ENCODE results near the gene ARNT2. TPM values are rescaled to one million over a fixed set of nuclear protein-coding genes. Genes with fewer than 3 reads are reported as not detected.

ARNT2 gene
- total RNA-seq, 1 donor from 2014 or later, result 3.6 TPM

DNA sequence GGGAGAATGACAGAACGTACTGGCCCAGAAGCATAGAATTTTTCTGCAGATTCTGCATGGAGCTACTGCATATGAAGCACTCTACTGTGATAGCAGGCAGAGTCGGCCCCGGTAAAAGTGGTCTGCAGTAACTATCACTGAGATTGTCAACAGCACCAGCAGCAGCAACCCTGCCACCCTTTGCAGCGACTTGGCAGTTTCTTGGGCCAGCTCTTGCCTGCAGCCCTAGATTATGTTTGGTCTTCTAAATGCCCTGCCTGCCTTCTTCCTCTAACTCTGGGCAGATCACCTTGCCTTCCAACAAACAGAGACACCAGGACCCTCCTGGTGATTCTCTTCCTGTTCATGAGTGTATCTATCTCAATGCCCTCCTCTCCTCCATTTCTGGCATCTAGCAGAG is 161.8 kb downstream of the ARNT2 start:
- Histone ChIP-seq H3K36me3 (no peaks in the 10 kb centered on the region), H3K4me1 (peaks cover 3% of the 10 kb centered on the region), H3K4me3 (no peak overlapping the region), H3K27ac (replicated peaks) (no peak overlapping the region), H3K9me3 (replicated peaks) (no peaks in the 10 kb centered on the region), H3K27me3 (ENCODE audit: low read depth) (peaks cover 24% of the 10 kb centered on the region)
- DNase-seq, result no peak
- intact Hi-C loops (cut with micrococcal nuclease), result loop anchor here (5.0 kb wide), 1 partner anchor 211 kb away; the partner anchor contains the start of gene CEMIP
- TF ChIP-seq, protein P1, sequence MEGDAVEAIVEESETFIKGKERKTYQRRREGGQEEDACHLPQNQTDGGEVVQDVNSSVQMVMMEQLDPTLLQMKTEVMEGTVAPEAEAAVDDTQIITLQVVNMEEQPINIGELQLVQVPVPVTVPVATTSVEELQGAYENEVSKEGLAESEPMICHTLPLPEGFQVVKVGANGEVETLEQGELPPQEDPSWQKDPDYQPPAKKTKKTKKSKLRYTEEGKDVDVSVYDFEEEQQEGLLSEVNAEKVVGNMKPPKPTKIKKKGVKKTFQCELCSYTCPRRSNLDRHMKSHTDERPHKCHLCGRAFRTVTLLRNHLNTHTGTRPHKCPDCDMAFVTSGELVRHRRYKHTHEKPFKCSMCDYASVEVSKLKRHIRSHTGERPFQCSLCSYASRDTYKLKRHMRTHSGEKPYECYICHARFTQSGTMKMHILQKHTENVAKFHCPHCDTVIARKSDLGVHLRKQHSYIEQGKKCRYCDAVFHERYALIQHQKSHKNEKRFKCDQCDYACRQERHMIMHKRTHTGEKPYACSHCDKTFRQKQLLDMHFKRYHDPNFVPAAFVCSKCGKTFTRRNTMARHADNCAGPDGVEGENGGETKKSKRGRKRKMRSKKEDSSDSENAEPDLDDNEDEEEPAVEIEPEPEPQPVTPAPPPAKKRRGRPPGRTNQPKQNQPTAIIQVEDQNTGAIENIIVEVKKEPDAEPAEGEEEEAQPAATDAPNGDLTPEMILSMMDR (IDR thresholded peaks at IDR 0.05; ENCODE audit: borderline replicate concordance), result no peak

DNA sequence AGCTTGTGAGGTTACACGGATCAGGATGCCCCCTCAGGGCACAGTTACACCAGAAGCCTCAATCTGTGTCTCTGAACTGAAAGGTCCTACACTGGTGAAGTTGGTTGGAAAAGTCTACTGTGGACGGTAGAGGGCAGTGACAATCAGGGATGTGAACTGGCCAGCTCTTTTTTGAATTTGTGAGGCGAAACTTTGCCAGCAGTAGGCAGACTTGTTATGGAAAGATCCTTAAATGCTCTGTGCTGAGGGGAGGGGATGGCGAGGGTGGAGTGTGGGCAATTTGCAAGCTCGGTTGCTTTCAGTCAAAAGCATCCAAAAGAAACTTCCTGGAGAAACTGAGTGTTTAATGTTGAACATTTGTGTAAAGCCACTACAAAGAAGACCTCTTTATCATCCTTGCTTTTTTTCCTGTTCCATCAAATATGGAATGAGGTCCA is 163.6 kb downstream of the ARNT2 start:
- no peak overlapping the region for H3K4me3 ChIP-seq
- no peak for DNase-seq
- H3K9me3 ChIP-seq (replicated peaks), result no peaks in the 10 kb centered on the region
- intact Hi-C loops (cut with micrococcal nuclease), result loop anchor here (5.0 kb wide), 1 partner anchor 210 kb away; the partner anchor contains the start of gene CEMIP
- TF ChIP-seq, protein P1 (IDR thresholded peaks at IDR 0.05; ENCODE audit: borderline replicate concordance), result peak; percentile 77
- peaks cover 24% of the 10 kb centered on the region for H3K27me3 ChIP-seq (ENCODE audit: low read depth)
- no peaks in the 10 kb centered on the region for H3K36me3 ChIP-seq
- no peak overlapping the region for H3K27ac ChIP-seq (replicated peaks)
- peaks cover 3% of the 10 kb centered on the region for H3K4me1 ChIP-seq

DNA sequence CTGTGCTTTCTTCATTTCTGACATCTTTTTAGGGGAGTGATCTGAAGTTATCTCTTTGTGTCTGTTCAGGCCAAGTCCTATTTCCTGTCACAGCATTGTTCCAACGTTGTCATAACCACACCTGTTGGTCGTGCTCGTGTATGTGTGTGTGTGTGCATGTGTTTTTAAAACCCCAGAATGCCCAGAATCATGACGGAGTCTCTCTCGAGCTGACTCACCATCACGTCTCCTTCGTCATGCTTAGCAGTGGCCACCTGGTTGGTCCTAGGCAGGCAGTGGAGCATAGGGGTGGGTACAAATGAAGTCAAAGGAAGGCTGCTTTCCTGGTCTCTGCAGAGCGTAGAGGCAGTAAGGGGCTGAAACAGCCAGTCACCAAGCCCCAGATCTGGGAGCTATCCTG is 164.1 kb downstream of the ARNT2 start:
- no peaks in the 10 kb centered on the region for H3K9me3 ChIP-seq (replicated peaks)
- TF ChIP-seq, protein P1 (IDR thresholded peaks at IDR 0.05; ENCODE audit: borderline replicate concordance), result no peak
- peaks cover 24% of the 10 kb centered on the region for H3K27me3 ChIP-seq (ENCODE audit: low read depth)
- DNase-seq, result no peak
- no peak overlapping the region for H3K27ac ChIP-seq (replicated peaks)
- no peaks in the 10 kb centered on the region for H3K36me3 ChIP-seq
- intact Hi-C loops (cut with micrococcal nuclease), result loop anchor here (5.0 kb wide), 1 partner anchor 209 kb away; the partner anchor contains the start of gene CEMIP
- H3K4me3 ChIP-seq, result no peak overlapping the region
- peaks cover 3% of the 10 kb centered on the region for H3K4me1 ChIP-seq

DNA sequence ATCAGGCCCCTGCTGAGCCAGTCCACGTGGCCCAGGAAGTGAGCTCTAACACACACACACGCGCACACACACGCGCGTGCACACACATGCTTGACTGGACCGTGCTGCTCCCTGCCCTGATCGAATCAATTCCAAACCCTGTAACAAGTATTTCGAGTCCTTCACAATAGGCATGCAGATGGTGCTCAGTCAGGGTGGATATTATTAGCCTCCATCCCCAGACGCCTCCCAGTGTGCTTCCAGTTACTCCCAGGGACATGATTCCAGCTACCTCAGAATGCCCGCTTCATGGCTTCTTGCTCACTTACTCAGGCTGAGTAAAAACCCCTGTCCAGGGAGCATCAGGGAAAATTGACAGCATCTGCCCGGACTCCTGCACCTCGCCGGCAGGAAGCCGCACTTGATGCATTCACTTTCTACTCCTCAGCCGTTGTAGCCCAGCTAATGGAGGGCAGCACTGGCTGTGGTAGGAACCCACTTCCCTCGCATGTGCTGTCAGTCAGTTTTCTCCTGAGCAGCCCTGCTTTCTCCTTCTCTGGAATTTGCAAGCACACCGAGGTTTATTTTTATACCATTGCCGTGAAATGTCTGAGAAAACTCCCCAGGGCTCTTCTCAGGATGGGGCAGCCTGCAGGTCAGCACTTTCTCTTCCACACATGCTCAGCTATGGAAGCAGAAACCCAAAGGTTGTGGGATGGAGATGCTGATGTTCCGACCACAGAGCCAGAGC is 164.9 kb downstream of the ARNT2 start:
- TF ChIP-seq, protein P1 (IDR thresholded peaks at IDR 0.05; ENCODE audit: borderline replicate concordance), result no peak
- Histone ChIP-seq H3K27ac (replicated peaks) (no peak overlapping the region), H3K9me3 (replicated peaks) (no peaks in the 10 kb centered on the region), H3K36me3 (no peaks in the 10 kb centered on the region), H3K4me3 (no peak overlapping the region), H3K27me3 (ENCODE audit: low read depth) (peaks cover 24% of the 10 kb centered on the region), H3K4me1 (peaks cover 3% of the 10 kb centered on the region)
- intact Hi-C loops (cut with micrococcal nuclease), result loop anchor here (5.0 kb wide), 1 partner anchor 208 kb away; the partner anchor contains the start of gene CEMIP
- no peak for DNase-seq

DNA sequence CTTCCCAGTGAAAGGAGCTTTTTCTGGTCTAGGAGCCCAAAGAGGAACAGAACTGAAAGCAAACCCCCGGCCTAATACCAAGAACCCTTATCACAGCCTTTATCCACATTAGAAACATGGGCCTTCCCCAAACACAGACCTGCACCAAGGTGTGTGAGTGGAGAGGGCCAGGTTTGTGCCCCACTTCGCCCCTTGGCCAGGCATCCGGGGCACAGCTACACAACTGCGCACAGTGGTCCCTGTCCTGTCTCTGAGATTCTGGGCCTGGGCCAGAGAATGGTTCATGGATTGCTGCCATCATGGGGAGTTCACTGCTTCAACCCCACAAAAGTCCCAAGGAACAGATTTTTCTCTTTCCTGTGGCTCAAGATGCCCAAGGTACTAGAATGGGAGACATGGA is 165.5 kb downstream of the ARNT2 start:
- intact Hi-C loops (cut with micrococcal nuclease), result loop anchor here (5.0 kb wide), 1 partner anchor 208 kb away; the partner anchor contains the start of gene CEMIP
- TF ChIP-seq, protein P1 (IDR thresholded peaks at IDR 0.05; ENCODE audit: borderline replicate concordance), result no peak

More for the DNA sequence above, 165.5 kb downstream of the ARNT2 start:
- Histone ChIP-seq H3K27ac (replicated peaks) (no peak overlapping the region), H3K9me3 (replicated peaks) (no peaks in the 10 kb centered on the region), H3K36me3 (no peaks in the 10 kb centered on the region), H3K27me3 (ENCODE audit: low read depth) (peaks cover 24% of the 10 kb centered on the region), H3K4me1 (peaks cover 3% of the 10 kb centered on the region), H3K4me3 (no peak overlapping the region)
- DNase-seq, result no peak

All from left ventricle myocardium inferior (tissue), 1 donor.